GM19023 (cell line): ENCODE results near the gene TLL2.
"Not testable (repeated sequence)": the region's sequence is repeated elsewhere in the genome, so short reads cannot be mapped to it uniquely, and the experiment has no call there.

ENCODE experiments used
- ATAC-seq: cut with Tn5 transposase; IDR thresholded peaks from one replicate; pipeline ENCODE4 v1.9.1; 2021; ENCODE audit warnings: mild to moderate bottlenecking, moderate library complexity; ENCODE audit not compliant: unreplicated experiment

Gene TLL2

GRCh38 chr10:96513698-96514561 lies at the start of gene TLL2:
Gene TLL2, minus strand, starts transcription at chr10:96513926. Its CDS starts 241 bp downstream, at chr10:96513685.
- peak; percentile 79 for ATAC-seq

GRCh38 chr10:96560966-96561887 lies 47.5 kb upstream of the TLL2 start:
- no peak for ATAC-seq

DNA sequence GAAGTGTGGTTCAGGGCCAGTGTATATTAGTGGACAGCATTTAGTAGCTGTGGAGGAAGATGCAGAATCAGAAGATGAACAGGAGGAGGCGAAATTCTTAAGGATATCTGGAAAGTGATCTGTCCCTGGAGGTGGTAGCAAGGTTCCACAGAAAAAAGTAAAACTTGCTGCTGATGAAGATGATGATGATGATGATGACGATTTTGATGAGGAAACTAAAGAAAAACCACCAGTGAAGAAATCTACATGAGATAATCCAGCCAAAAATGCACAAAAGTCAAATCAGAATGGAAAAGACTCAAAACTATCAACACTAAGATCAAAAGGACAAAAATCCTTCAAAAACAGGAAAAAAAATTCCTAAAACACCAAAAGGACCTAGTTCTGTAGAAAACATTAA lies 46.8 kb upstream of the TLL2 start:
- ATAC-seq: no peak

GRCh38 chr10:96556003-96556402 lies 42.3 kb upstream of the TLL2 start:
- ATAC-seq: no peak

DNA sequence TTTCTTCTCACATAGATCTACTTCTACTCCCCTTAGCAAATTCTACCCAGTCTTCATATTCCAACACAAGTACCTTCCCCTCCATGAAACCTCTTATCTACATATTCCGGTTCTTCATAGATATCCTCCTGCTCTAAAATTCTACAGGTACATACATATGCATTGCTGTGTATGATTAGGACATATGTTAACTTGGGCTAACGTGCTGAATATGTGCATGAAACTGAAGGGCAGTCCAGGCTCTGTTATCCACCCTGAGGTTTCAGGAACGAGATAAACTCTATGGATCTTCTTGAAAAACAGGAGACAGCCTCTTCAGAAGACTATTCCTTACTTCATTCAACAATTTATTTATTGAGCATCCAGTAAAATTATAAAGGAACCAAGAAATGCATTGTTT lies 41.6 kb upstream of the TLL2 start:
- no peak for ATAC-seq

DNA sequence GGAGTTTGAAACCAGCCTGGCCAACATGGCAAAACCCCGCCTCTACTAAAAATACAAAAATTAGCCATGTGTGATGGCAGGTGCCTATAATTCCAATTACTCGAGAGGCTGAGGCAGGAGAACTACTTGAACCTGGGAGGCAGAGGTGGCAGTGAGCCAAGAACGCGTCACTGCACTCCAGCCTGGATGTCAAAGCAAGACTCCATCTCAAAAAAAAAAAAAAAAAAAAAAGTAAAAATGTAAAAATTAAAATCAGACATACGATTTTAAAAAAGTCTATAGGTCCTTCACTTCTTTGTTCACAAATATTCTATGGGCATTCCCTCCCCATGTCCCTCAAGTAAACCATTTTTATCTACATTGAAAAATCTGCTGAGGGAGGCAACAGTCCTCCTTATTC lies 34.9 kb upstream of the TLL2 start:
- no peak for ATAC-seq

- ATAC-seq: not testable (repeated sequence)
These were observed 31.8 kb upstream of the TLL2 start for GRCh38 chr10:96545558-96545957.

DNA sequence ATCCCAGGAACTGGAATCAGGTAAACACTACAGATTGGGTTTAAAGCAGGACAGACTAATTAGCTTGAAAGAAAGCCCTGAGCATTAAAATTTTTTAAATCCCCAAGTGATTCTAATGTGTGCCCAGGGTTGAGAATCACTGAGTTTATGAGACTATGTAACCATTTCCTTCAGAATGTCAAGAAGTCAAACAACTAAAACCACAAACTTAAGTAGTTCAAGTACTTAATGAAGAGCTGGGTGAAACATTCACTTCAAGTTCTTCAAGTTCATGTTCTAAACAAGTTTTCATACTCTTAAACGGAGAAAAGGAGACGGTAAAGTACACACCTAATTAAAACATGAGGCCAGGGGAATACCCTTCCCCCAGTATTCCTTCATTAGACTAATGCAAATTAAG lies 28.2 kb upstream of the TLL2 start:
- ATAC-seq: no peak

GRCh38 chr10:96540240-96540639 lies 26.5 kb upstream of the TLL2 start:
- ATAC-seq: no peak

GRCh38 chr10:96538683-96539082 lies 25.0 kb upstream of the TLL2 start:
- ATAC-seq: no peak

DNA sequence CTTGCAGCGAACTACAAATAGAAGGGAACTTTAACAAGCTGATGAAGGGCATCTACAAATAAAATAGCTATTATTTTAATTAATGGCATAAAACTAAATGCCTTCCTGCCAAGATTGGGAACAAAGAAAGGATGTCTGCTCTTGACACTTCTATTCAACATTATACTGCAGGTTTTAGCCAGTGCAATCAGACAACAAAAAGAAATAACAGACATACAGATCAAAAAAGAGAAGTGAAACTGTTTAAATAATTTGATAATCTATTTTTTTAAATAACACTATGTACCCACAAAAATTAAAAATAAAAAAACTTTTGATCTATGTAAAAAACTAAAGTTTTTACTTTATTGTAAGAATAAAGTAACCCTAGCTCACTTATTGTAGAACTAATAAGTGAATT lies 22.4 kb upstream of the TLL2 start:
- no peak for ATAC-seq

GRCh38 chr10:96532523-96532922 lies 18.8 kb upstream of the TLL2 start:
- no peak for ATAC-seq

GRCh38 chr10:96529634-96530279 lies 16.0 kb upstream of the TLL2 start:
- no peak for ATAC-seq

DNA sequence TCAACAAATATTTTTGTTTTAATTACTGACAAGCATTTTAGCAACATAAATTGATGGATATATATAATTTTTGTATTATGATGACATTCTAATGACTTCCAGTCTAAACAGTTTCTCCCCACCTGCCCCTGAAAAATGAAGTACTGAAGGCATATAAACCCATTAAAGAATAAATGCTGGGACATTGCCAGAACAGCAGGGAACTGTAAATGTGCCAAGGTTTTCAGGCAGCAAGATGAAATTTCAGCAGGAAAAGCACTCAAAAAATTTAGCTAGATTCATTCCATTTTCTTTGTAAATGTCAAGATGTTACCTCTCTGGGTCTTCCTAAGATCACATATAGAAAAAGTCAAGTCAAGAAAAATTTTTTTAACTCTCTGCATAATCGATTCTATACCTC lies 11.0 kb upstream of the TLL2 start:
- ATAC-seq: no peak

DNA sequence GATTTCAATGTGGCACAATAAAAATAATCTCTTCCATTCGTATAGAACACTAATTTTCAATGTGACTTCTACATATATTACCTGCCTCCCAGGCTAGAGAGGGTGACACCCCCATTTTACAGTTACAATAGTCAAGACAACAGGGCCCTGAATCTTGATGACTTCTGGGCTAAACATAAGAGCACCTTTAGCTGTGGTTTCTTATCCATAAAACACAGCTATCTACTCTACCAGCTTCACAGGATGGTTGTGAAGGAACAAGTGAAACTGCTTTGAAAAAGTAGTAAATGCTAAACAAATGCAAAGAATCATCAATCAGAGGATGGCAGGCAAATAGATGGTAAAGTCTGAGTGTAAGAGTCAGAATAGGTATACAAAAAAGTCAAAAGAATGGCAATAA lies 3.6 kb upstream of the TLL2 start:
- no peak for ATAC-seq

GRCh38 chr10:96516337-96516736 lies 2.6 kb upstream of the TLL2 start:
- ATAC-seq: no peak

DNA sequence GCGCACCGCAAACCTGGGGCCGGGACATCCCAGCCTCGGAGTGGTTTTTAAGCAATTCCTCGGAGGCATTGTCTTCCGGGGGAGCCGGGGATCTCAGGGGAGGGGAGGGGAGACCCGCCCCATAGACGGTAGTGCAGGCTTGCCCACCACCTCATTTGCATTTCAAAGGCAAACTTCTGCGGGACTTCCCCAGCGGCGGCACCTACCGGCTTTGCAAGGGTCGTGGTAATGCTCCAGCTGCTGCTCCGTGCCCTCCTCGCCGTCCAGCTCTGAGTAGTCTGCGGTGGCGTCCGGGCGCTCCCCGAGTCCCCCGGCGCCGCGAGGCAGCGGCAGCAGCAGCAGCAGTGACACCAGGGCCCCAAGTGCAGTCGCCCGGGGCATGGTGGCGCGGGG lies 425 bp downstream of the TLL2 start:
- peak; percentile 55 for ATAC-seq

GRCh38 chr10:96512524-96513304 lies 1.0 kb downstream of the TLL2 start:
- no peak for ATAC-seq

DNA sequence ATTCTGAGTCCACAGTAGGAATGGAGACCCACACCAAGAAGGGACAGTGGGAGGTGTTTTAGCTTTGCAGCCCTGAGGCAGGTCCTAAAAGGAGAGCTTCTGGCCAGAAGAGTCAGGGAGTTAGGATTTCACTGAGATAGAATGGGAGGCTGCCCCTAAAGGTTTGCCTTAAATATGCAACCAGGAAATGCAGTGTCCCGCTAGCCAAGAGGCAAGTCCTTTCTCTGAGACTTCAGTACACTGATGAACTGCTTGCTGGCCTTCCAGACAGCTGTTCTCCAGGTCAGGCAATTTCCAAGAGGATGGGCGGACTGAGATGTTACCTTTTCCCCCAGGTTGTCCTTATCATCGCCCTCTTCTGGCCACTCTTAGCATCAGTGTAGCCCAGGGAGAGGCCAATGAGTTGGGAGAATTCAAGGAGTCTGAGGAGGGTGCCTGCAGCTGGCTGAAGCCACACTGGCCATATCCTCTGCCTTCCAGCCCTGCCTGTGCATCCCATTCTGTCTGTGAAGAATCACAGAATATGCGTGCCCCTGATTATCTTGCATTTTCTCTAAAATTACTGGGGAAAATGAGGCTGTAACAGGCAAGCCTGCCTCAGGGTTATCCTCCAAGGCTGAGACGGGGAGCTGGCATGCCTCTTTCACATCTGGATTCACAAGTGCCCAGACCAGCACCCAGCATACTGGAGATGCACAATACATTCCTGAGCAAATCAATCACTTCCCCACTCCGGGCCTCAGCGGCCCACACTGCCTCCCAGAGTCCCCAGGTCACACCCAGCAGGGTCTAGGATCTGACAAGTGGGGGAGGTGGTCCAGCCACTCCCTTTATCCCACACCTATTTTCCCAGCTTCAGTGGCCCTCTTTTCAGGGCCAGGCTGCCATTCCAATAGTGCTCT lies 2.4 kb downstream of the TLL2 start:
- ATAC-seq: no peak
